H54 (cell line): ENCODE results near the gene EEFSEC.

Experiments
- DNase-seq: peaks from one replicate; pipeline ENCODE4 v3.0.0; 2011; ENCODE audit warnings: low spot score, mixed read lengths; ENCODE audit not compliant: insufficient read length
- FAIRE-seq: peaks from 3 replicates; lab custom pipeline; 2011; peaks lifted over from hg19 to GRCh38; lab: Jason Lieb, UNC
- POLR2A ChIP-seq: IDR thresholded peaks from 2 replicates; pipeline ENCODE4 v1.6.1; 2011; ENCODE audit warnings: low read depth, mild to moderate bottlenecking, low read length

Gene EEFSEC

DNA sequence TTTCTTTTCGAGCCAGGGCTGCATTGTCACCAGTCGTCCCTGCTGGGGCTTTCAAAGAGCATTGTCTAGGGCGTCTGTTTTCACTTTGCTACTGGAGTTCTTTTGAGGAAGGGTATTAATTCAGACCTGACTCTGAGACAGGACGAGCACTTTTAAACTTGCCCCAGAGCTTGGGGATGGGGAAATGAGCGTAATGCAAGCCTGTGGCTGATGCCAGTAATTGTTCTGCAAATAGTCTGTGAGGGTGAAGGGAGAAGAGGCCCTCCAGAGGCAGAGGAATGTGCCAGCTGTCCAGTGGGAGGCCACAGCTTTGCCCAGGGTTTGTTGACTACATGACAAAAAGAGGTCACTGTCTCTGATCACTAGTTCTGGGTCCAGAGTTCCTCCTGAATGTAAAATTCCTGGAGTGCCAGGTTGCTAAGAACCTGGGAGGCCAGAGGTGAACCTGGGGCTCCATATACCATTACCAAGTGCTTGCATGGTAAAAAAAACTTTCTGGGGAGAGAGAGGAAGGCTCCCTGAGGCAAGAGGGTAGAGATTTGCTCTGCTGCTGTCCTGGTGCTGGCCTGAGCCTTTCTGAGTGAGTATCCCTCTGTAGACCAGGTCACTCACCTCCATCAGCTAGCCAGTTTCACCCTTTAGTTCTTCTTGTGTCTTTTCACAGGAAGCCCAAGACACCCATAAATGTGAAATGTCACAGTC is 14.8 kb downstream of the EEFSEC start:
- FAIRE-seq = no peak
- DNase-seq = no peak
- TF ChIP-seq POLR2A = no peak

DNA sequence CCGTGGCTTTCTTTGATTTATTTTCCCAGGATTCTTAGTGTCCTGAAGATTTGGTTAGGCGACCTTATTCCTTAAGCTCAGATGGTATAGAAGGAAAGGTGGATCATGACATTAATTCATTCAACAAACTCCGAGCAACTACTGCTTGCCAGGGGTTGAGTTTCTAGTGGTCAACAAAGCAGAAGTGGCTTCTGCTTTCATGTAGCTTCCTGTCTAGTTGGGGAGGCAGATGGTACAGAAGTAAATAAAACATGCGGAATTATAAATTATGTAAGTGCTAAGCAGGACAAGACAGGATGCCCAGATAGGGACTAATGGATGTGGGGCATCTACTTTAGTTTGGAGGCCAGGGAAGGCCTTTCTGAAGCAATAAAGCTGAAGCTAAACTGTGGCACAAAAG is 15.6 kb downstream of the EEFSEC start:
- FAIRE-seq (no peak), DNase-seq (no peak)
- TF ChIP-seq POLR2A = no peak

DNA sequence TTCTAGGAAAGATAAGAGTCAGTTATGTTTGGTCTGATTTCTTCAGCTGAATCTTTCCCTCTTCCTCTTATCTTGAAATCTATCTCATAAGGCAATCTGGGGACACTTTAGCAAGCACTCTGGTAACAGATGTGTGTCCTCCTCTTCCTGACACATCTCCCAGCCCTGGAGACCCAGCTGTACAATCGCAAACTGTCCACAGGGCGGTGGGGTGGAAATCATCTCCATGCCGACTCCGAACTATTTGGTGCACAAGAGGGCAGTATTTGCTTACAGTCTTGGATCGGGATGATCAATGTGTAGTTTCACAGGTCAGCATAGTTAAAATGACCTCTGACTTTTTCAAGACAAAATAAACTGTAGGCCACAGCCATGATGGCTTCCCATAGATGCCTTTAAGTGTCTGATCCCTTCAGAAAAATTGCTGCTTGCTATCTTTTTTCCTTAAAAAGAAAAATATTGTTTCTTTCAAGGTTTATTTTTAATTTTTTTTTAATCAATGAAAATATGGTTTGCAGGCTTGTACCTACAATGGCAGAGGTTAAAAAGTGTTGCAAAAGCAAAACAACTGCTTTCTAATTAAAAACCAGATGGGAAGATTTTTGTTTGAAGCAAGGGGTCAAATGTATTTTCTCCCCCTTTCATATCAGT is 17.7 kb downstream of the EEFSEC start:
- FAIRE-seq (peak; percentile 70), DNase-seq (peak; percentile 55)
- no peak for TF ChIP-seq POLR2A

DNA sequence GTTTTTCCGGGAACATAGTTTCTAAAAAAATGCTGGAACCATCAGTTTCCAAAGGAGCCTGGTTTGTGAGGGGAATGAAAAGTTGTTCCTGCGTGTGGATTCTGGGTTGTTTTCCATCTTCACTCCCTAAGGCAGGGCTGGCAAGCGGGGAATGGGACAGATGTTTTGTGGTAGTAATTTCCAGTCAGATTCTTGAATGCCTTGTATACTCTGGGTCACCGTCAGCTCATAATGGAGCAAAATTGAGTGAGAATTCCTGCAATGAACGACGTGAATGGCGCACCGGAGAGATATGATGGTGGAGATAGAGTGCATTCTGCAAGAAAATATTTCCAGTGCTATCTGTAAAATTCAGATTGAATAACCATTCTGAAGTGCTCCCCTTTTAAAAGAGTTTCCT is 19.9 kb downstream of the EEFSEC start:
- no peak for TF ChIP-seq POLR2A

GRCh38 chr3:128173849-128174248 is 20.6 kb downstream of the EEFSEC start:
- FAIRE-seq (no peak), DNase-seq (no peak)
- TF ChIP-seq POLR2A = no peak

More for the DNA sequence above, 19.9 kb downstream of the EEFSEC start:
- FAIRE-seq (no peak), DNase-seq (no peak)

DNA sequence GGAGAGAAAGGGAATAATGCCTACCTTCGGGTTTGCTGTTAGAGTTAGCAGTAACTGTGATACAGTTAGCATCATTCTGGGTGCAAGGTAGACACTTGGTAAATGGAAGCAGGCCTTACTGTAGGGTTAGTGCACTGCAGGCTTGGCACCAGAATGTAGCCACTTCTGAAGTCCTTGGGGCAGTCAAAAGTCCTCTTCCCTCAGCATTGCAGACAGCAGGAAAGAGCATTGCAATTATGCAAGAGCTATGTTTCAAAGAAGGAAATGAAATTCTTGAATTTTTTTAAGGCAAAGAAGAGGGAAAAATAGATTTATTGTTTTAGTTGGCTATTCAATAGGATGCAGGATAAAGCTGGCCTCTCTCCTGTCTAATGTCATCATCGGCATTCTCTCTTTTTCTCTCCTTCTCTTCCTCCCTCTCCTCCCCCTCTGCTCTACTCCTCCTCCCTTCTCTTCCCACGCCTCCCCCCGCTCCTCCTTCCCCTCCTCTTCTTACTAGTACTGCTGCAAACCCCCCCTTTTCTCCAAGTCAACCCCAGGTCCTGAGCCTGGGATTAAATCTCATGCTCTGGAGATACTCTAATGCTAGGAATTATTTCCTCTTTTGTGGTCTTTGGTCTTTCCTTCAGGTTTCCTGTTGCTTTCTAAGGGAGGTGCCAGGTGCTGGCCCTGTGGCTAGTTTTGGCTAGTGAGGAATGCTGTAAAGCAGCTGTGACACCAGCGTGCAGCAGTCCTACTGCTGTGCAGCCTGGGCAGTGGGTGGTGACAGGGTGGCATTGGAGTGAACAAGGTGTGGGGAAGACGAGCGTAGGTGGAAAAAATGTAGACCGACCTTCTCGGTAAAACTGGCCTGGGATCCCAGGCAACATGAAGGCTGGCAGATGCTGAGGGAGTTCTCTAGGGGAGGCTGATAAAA is 21.7 kb downstream of the EEFSEC start:
- TF ChIP-seq POLR2A = no peak
- FAIRE-seq = no peak
- DNase-seq = no peak

- no peak for FAIRE-seq
- TF ChIP-seq POLR2A = no peak
- DNase-seq = no peak
Observed at GRCh38 chr3:128175768-128176167, 22.5 kb downstream of the EEFSEC start.

DNA sequence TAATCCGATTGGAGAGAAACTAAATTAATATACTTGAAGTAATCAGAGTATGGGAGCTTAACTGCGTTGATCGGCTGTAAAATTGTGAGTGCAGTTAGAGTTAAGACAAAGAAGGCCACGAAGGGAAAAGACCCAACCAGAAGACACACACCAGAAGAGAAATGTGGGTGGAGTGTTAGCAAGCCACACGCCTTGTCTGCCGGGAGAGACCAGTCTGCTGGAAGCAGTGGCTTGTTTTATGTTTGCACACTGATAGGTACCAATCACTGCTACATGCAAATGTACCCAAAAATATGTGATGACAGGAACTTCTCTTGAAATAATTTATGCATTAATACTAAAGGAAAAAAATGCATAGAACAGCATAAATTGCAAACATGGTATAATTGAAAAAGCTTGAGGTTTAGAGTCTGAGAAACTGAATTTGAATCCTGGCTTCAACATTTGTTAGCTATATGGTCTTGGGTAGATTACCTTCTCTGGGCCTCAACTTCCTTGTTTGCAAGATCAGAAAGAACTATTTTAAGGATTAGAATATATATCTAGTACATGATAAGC is 23.1 kb downstream of the EEFSEC start:
- FAIRE-seq = no peak
- DNase-seq = no peak
- no peak for TF ChIP-seq POLR2A

DNA sequence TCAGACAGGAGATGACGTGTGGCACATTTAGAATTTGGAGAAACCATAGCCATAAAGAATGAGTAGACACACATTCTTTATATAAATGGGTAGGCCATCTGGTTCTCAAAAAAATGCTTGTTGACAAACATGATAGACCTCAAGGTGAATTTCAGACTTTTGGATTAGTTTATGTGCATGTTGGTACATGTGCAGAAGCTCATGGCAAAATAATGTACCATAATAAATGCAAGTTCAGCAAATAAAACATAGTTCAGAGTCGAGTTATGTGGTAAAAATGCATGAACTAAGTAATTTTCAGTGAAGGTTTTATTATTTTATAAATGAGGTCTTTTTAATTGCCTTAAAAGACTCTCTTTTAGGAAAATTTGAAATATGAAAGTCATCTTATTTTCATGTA is 24.6 kb downstream of the EEFSEC start:
- DNase-seq (no peak), FAIRE-seq (peak; percentile 66)

GRCh38 chr3:128178782-128179483 is 25.7 kb downstream of the EEFSEC start:
- no peak for TF ChIP-seq POLR2A
- no peak for DNase-seq
- no peak for FAIRE-seq

More for the DNA sequence above, 24.6 kb downstream of the EEFSEC start:
- TF ChIP-seq POLR2A = no peak

DNA sequence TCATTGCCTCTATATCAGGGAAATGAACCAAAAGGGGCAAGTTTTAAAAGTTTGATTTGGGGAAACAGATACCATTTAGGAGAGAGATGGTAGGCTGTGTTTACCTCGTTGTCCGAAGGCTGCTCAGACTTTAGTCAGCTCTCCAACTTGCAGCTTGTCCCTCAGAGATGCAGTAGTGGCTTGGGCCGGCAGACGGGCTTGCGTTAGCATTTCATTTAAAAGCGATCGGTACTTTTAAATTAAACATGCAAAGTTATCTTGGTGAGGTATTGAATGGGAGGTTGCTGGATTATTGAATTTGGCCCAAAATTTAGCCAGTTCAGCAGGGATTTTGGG is 26.2 kb downstream of the EEFSEC start:
- no peak for TF ChIP-seq POLR2A
- DNase-seq (no peak), FAIRE-seq (no peak)

GRCh38 chr3:128180436-128180835 is 27.2 kb downstream of the EEFSEC start:
- DNase-seq (no peak), FAIRE-seq (no peak)
- no peak for TF ChIP-seq POLR2A

DNA sequence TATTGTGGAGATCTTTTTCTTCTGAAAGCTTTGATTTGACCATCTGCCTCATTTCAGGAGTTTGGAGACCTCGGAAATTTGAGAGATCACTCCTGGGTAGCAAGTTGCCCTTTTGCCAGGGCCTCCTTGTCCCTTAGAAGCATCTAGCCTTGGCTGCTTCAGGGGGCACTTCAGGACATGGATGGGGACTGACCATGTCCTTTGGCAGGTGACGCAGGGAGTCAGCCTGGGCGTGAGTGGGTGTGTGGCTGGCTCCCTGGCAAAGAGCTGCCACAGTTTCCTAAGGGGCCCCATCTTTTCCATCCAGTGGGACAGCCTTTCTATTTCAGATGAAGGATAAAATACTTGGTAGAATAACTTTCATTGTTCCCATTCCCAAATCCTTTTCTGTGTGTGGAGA is 27.6 kb downstream of the EEFSEC start:
- no peak for DNase-seq
- no peak for FAIRE-seq
- no peak for TF ChIP-seq POLR2A
